GM21717 (cell line): ENCODE data around the gene S100A8.
"Not testable (repeated sequence)": the region's sequence is repeated elsewhere in the genome, so short reads cannot be mapped to it uniquely, and the experiment has no call there.

Experiments
- ATAC-seq: cut with Tn5 transposase; IDR thresholded peaks from one replicate; pipeline ENCODE4 v1.9.1; 2021; ENCODE audit warnings: mild to moderate bottlenecking, moderate library complexity; ENCODE audit not compliant: unreplicated experiment

The S100A8 gene

GRCh38 chr1:153417136-153417888 lies 26.4 kb upstream of the S100A8 start:
- no peak for ATAC-seq

GRCh38 chr1:153415850-153416570 lies 25.1 kb upstream of the S100A8 start, which contains the start of gene S100A7A:
Gene S100A7A, plus strand, starts transcription at chr1:153416520. Its CDS starts 1,563 bp downstream, at chr1:153418083.
- ATAC-seq = no peak

- ATAC-seq = not testable (repeated sequence)
Observed at GRCh38 chr1:153413961-153414360, 23.1 kb upstream of the S100A8 start.

- ATAC-seq = not testable (repeated sequence)
Observed at GRCh38 chr1:153407274-153407673, 16.4 kb upstream of the S100A8 start.

GRCh38 chr1:153405825-153406599 lies 15.1 kb upstream of the S100A8 start:
- ATAC-seq = not testable (repeated sequence)

- no peak for ATAC-seq
Observed at GRCh38 chr1:153404768-153405167, 13.9 kb upstream of the S100A8 start.

- ATAC-seq = no peak
Observed at GRCh38 chr1:153404086-153404635, 13.3 kb upstream of the S100A8 start.

GRCh38 chr1:153403421-153404085 lies 12.7 kb upstream of the S100A8 start:
- no peak for ATAC-seq

- no peak for ATAC-seq
Observed at GRCh38 chr1:153402226-153402625, 11.4 kb upstream of the S100A8 start.

- no peak for ATAC-seq
Observed at GRCh38 chr1:153401461-153401860, 10.6 kb upstream of the S100A8 start.

GRCh38 chr1:153400244-153400643 lies 9.4 kb upstream of the S100A8 start:
- ATAC-seq = no peak

GRCh38 chr1:153399401-153400055 lies 8.7 kb upstream of the S100A8 start:
- no peak for ATAC-seq

- ATAC-seq = no peak
Observed at GRCh38 chr1:153397924-153398651, 7.2 kb upstream of the S100A8 start.

GRCh38 chr1:153397051-153397923 lies 6.4 kb upstream of the S100A8 start:
- ATAC-seq = no peak

GRCh38 chr1:153396461-153396860 lies 5.6 kb upstream of the S100A8 start:
- ATAC-seq = no peak

GRCh38 chr1:153395776-153396175 lies 4.9 kb upstream of the S100A8 start:
- no peak for ATAC-seq

GRCh38 chr1:153395136-153395685 lies 4.3 kb upstream of the S100A8 start:
- no peak for ATAC-seq

- ATAC-seq = no peak
Observed at GRCh38 chr1:153394391-153394790, 3.5 kb upstream of the S100A8 start.
